Activated CD4-positive, alpha-beta T cell treated with anti-CD3 and anti-CD28 coated beads, Interleukin-2, Interleukin-6, amounts not matched to agents 100 ng/mL and 50 ng/mL, durations not matched to agents 16 hours and 8 hours (primary cell): ENCODE measurements around the gene TGM4.

Experiments used
- DNase-seq: peaks from one replicate; pipeline ENCODE4 v3.0.0-alpha.2; 2020

Gene TGM4

DNA sequence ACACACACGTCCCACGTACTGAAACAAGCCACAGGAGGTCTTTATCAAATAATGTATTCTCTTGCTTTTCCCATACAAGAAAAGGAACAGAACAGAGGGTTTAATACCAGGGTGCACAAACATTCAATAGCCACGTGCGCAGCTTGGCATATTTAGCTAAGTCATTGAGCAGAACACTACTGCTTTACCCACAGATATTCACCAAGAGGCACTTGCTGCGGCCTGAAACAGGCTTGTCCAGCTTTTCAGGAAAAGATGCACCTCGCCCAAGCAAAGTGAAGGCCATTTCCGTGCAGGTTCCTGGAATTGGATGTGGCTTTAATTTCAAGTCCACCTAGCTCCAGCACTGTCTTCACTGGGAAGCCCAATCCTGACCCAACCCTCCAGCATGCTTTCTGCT lies 84.0 kb downstream of the TGM4 start:
- DNase-seq = no peak

GRCh38 chr3:44960387-44961026 lies 86.1 kb downstream of the TGM4 start:
- peak; percentile 42 for DNase-seq

GRCh38 chr3:44961888-44962287 lies 87.5 kb downstream of the TGM4 start:
- DNase-seq = no peak

GRCh38 chr3:44962621-44963393 lies 88.4 kb downstream of the TGM4 start:
- no peak for DNase-seq

DNA sequence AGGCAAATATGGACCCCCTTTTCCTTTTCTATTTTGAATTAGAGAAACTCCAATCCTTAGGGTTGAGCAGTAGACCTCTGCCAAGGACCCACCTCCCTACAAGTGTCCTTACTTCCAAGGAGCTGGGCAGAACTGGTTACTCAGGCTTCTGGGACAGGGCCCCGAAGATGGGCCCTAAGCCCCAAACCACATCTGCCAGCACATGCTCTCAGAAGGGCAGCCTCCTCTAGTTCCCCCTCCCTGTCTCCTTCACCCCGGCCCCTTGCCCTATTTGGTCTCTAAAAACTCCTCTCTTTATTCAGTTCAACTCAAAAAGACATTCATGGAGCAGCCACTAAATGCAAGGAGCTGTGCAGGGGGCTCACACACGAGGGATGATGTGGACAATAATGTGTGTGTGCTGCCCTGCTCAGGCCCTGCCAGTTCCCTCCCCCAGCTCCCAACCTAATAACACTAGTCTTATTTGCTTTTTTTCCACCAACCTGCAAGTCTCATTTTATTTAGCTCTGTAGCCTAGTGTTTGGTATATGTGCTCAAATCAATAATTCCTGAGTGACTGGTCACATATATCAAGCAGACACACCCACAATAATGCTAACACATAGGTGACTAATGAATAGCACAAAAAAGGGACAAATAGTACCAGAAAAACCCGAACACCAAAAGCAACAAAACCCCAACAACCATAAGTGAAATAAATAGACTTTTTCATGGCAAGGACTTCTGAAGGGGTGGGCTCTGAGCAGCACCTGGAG lies 89.3 kb downstream of the TGM4 start:
- no peak for DNase-seq
